HG02870 (cell line): ENCODE measurements around the gene CDC20.
"Not testable (repeated sequence)": the region's sequence is repeated elsewhere in the genome, so short reads cannot be mapped to it uniquely, and the experiment has no call there.

ENCODE experiments used
- ATAC-seq: cut with Tn5 transposase; IDR thresholded peaks from one replicate; pipeline ENCODE4 v1.9.1; 2021; ENCODE audit warnings: mild to moderate bottlenecking, moderate library complexity; ENCODE audit not compliant: unreplicated experiment

CDC20 gene

DNA sequence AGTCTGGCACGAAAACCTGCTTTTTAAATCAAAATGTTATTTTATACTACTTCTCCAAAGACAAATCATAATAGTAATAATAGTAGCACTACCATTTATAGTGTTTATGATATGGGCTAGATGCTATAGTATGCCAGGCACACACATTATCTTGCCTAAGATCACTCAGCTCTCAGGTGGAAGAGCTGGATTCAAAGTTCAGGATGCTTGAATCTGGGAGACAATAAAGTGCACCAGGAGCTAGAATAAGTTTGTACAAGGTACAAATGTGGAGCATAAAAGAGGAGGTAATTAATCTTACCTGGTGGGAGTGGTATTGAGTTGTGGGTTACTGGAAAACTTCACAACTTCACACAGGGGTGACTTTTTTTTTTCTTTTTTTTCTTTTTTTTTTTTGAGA is 19.1 kb downstream of the CDC20 start:
- no peak for ATAC-seq

DNA sequence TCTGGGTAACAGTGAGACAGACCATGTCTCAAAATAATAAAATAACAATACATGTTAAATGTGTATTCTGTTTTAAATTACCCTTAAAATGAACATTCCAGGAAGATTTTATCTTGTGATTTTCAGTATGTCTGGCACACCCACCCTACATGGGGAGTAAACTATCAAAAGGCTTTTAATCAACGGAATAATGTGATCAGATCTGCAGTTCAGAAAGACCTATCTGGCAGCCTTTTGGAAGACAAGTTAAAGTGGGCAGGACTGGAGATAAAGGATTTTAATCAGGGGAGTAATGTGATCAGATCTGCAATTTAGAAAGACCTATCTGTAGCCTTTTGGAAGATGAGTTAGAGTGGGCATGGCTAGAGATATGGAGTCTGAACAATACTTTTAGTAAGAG is 20.7 kb downstream of the CDC20 start:
- no peak for ATAC-seq

DNA sequence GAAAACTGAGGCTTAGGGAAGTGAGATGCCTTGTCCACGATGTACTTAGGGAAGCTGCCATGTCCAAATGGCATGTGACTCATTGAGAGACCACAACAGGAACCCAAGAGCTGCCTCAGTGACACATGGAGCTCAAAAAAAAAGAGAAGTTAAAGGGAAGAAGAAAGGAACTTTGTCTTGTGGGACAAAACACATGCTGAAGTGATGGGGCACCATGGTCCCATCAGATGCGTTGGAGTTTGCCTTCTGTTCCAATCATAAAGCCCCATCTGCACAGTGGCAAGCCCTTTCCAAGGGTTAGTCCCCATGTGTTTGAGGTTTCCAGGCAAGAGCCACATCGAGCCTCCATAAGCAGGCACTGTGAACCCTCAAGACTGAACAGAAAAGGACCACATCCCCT is 22.8 kb downstream of the CDC20 start:
- no peak for ATAC-seq

DNA sequence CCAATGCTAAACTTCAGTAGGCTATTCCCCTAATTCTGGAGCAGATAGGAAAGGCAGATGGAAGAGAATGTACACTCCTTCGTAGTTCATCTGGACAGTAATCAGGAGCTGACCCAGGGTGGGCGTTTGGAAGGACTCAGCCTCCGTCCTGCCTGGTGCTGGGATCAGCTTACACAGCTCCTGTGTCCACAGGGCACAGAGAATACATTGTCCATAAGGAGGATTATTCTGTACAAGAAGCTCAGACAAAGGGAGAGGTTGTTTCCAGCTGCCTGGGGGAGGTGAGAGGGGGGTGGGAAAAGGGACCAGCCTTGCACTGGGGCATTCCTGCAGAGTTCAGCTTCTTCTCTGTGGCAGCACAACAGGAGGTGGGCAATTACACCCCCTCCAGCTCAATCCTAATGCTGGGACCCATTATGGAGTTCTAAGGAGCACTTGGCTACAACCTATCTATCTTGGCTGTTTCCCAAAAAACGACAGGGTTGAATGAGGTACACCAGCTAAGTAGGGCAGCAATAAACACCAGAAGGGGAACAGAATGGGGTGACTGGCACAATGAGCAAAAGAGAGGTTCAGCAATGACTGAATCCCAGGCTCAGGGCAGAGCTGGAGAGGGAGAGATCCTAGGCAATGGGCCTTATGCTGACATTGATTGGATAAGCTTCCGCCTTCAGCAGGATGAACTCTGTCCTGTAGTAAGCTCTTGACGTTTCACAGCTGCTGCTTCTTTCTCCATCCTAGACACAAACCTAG is 23.4 kb downstream of the CDC20 start:
- ATAC-seq, result no peak

DNA sequence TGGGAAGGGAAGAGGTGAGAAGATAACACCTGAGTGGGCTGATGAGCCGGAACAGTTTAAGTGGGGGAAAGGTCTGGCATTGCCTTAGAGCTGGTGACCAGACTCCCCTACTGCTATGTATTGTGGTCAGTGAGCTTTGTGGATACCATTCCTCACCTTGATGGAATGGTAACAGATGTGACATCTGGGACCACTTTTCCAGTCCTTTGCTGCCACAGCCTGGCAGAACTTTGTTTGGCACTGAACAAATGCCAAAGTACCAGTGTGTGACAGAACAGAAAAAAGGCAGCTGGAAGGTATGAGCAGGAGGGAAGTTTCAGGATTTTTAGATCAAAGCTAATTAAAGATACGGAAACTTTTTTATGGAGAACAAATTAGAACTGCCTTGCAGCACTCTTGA is 24.7 kb downstream of the CDC20 start:
- ATAC-seq, result no peak

DNA sequence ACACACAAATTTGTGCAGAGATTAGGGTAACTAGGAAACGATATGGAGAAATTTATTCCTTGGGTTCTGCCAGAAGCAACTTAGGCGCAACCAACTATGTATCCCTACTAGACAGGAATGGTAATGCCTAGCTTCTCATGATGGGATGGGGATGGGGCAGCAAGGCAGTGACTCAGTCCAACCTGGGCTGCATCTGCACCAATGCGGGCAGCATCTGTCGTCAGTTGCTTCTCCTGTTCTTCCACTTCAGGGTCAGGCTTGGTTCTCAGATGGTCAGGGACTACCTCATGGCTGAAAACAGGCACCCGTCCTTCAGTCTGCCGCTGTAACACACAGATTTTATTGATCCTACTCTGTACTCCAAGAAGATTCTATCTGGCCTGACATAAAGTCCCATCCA is 27.9 kb downstream of the CDC20 start:
- no peak for ATAC-seq

DNA sequence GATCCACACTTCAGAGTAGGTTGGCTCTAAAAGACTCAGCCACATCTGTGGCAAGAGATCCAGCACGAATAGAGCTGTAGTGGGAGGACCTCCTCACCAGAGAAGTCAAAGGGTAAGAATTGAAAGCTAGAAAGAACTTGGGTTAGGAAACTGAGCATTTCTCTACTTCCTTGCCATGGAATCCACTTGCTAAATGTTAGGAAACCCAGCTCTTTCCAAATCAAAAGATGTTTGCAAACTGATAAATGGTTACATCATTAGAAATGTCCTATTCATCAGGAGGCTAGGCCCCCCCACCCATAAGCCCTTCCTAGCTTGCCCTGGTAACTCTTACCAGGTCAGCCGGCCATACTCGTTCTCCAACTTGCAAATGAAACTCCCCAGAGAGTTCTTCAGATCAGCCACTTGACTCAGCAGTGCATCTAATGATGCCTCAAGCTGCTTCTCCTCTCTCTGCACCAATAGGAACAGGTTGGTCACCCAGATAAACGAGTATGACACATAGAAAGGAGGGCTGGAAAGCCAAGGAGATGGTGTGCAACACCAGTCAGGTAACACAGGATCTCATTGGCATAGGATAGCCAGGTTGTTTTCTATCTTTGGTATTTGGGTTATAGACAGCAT is 29.3 kb downstream of the CDC20 start:
- no peak for ATAC-seq

DNA sequence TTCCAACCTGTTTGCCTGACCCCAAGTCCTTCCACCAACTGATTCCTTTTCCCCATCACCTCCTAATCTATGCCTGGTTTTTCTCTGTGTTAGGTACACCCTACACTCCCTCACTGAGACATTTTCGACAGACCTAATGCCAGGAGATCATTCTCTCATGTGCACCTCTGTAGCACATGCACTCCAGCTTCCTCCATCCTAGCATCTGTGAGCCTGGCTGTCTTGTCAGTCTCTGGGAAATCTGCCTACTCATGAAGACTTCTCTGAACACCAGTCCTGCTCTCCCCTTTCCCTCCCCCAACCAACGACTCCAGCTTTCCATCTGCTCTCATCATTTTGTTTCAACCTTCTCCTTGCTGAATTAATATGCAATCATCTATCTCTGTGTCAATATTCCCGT is 29.8 kb downstream of the CDC20 start:
- no peak for ATAC-seq

DNA sequence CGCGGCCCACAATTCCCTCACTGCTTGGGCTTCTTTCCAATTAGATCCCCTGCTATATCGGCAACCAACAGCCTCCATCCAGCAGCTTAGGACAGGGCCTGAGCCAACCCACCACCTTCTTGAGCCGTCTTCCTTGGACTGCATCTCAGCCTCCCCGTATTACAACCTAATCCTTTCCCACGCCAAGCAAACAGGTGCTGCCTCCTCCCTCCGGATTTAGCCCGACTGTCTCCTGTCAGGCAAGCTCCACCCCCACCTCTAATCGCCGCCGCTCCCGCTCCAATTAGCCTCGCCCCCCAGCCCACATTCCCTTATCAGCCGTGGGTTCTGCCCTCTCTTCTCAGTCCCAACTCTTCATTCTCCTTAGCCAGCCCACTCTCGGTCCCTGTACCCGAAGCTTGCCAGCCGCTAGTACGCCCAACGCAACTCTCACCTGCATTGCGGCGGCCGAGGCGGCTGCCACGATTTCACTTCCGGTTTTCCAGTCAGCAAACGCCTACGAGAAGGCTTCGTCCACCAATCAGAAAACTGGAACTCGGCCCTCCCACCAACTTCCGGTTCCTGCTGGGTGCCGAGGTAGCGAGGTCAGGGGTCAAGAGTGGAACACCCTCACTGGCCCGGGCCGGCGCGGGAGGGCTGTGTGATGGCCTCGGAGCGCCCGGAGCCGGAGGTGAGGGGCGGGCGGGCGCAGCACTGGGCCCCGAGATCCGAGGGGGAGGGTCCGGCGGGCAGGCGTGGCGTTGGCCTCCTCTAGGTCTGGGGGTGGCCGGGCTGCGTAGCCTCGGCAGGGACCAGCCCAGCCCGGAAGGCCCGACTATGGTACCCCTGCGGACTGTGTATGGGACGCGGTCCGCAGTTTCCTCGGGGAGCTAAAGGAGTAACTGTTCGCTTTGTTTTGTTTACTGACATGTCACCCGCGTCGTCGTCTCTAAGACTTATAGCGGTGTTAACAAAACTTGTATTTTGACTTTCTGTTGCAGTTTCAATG is 30.8 kb downstream of the CDC20 start, which contains the start of the genes MED8 and SZT2:
Gene MED8, minus strand, starts transcription at position 475 of the 988 bp plus-strand sequence. Its CDS starts 36 bp downstream, at position 439.
Gene SZT2, plus strand, starts transcription at position 574 of the 988 bp plus-strand sequence. Its CDS starts 70 bp downstream, at position 644.
- ATAC-seq, result peak; percentile 76

DNA sequence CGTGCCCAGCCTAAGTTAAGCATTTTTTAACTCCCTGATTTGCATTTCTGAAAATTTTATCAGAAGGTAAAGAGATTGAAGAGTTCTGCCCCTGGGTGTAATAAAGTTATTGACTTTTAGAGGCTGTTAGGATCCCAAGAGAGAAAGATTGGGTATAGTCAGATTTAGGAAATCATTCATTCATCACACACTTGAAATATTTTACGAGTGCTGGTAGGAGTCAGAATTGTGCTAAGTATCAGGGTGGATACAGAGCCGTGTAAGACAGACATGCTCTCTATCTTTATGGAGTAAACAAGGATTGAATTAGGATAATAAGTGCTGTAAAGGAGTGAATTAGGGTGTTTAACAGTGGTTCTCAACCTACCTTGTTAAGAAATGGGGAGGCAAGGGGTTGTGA is 33.9 kb downstream of the CDC20 start:
- ATAC-seq, result no peak

DNA sequence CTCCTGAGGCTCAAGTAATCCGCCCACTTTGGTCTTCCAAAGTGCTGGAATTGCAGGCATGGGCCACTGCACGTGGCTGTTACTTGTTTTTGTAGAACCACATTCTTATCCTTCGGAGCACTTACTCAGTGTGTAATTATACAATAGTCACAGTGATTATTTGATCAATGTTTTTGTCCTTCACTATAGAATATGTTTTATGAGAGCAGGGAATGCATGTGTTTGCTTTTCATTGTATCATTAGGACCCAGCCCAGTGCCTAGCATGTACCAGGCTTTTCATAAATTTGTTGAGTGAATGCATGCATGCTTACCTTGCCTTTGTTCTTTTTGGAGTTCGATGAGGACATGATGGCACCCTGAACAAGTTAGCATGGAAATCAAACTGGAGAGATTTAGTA is 36.7 kb downstream of the CDC20 start:
- no peak for ATAC-seq

DNA sequence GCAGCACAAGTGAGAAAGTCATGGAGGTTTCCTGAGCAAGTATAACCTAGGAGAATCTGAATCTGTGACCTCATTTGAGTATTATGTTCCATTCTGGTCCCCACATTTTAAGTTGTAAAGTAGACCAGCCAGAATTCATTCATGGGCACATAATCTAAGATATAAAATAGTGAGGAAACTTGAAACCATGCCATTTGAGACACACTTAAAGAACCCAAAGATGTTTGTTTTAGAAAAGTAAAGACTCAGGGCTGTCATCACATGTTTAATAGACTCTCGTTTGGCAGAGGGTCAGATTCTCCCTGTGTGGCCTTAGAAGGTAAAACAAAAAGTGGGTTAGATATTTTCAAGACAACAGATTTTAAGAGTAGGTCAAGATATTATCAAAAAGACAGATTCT is 37.3 kb downstream of the CDC20 start:
- no peak for ATAC-seq

DNA sequence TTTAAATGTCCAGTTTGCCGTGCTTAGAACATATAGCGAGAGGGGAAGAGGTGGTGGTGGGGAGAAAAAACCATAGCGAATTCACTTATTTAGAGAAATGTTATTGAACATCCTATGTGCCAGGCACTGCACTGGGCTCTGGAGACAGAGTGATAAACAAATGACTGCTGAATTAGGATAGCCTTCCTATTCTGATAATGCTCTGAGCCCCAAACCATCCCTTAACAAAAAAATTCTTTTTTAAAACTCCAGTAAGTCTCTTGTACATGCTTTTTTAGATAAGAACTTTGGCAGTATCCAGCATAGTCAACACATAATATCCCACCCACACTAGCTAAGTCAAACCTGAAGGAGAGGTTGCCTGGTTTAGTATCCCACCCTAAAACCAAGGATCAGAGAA is 39.4 kb downstream of the CDC20 start:
- ATAC-seq, result no peak

DNA sequence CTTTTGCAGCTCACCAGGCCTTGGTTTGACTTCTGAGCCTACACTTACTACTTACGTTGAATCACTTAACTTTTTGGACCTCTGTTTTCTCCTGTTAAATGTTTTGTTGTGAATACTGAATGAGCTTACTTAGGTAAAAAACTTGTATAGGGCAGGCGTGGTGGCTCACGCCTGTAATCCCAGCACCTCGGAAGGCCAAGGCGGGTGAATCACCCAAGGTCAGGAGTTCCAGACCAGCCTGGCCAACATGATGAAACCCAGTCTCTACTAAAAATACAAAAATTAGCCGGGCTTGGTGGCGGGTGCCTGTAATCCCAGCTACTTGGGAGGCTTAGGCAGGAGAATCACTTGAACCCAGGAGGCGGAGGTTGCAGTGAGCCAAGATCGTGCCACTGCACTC is 41.7 kb downstream of the CDC20 start:
- ATAC-seq, result not testable (repeated sequence)

DNA sequence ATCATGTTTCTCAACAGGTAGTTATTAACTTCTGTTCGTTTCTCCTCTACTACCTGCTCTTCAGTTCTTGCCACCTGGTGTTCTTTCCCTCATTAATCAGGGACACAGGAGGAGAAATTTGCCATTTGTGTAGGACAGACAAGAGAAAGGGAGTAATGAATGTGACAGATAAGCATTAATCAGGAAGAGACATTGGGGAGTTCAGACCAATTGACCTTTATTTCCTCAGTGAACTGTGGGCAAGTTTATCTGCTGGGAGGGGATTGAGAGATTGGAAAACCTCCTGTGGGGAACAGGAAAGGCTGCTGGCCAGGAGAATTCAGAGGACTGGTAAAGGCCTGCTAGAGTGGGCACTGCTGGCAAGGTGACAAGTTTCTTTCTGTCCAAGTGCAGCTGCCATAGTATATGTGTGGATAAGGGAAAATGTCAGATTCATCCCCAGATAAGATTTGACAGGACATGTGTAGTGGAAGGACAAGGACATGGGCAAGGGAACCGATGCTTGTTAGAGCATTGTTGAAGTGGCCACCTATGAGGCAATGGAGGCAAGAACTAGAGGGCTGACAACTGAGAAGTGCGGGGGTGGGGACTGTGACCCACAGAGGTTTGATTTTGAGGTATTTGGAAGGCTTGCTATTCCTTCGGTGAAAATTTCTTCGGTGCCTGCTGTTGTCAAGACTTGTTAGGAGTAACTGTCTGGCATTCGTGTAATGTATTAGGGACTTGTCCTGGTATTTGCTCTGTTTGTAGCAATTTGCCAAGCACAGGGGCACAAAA is 43.5 kb downstream of the CDC20 start:
- ATAC-seq, result no peak

DNA sequence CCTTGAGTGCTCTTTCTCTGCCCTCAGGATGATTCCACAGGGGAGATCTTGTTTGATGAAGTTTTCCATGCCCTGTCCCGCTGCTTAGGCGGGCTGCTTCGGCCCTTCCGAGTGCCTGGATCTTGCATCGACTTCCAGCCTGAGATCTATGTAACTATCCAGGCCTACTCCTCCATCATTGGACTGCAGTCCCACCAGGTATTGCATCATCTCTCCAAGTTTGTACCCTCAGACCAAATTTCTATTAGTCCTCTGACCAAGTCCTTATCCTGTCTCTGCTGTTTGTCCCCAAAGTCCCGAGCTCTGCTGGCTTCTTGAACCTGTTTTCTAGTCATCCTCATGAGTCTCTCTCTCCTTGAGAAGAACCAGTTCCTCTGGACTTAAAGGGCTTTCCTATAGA is 45.6 kb downstream of the CDC20 start:
- ATAC-seq, result no peak

DNA sequence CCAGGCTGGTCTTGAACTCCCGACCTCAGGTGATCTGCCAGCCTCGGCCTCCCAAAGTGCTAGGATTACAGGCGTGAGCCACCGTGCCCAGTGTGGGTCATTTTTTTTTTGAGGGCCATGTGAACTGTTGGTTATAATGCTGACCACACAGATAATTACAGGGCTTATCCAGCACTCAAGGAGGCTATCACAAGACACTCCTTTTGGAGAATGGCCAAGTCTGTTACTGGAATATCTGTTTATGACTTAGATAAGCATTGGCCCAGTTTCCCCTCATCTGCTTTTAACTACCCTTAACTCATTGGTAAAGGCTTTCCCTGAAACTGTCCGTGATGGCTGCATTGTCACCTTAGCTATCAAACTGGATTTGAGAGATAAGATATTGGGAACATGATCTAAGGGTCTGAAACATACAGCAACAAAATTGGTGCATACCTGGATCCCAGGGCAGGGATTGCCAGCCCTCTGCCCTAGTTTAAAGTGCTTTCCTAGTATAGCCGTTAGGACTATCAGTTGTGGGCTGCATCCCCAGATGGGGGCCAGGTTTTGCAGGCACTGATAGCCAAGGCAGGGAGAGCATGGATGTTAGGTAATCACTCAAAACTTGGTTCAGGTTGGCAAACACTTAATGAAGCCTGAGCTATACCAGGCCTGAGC is 46.6 kb downstream of the CDC20 start:
- no peak for ATAC-seq

DNA sequence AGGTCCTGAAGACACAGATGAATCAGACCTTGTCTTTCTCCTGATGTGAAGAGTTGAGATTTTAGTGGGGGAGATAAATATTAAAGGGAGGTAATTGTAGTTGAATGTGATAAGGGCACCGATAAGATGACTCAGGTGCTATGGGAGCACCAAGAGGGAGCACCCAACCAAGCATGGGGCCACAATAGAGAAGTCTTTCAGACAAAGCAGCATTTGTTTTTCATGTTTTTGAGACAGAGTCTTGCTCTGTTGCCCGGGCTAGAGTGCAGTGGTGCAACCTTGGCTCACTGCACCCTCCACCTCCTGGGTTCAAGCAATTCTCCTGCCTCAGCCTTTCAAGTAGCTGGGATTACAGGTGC is 47.1 kb downstream of the CDC20 start:
- no peak for ATAC-seq

DNA sequence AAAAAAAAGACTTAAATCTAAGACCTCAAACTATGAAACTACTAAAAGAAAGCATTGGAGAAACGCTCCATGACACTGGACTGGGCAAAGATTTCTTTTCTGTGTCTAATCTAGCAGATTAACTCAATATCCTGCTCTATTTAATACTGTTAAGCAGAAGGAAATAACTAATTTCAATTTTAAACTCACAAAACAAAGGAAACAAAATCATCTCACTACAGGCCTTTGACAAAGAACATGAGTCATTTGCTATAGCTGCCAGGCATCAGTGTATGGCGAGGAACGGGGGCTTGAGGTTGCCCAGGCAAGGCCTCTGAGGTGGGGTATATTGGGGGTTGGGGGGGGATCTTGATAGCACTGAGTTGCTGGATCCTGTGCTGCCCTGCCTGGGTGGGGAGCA is 51.8 kb downstream of the CDC20 start:
- ATAC-seq, result no peak
